Upper lobe of left lung (tissue), 4 donors: ENCODE results near the gene FUT8.

ENCODE experiments used
- CTCF ChIP-seq, 6 experiments: fragments of 450-650 bp in 4 of 6; fragments of 200-600 bp in 2 of 6; sonication (generic) in 2 of 6; IDR thresholded peaks; one replicate each; pipeline ENCODE4 v1.5.1; 2016 to 2019; ENCODE audit warnings: antibody characterized with exemption in 6 of 6
- EP300 ChIP-seq, 4 donors: sonication (generic); formaldehyde crosslinking; IDR thresholded peaks; one replicate each; pipeline ENCODE4 v1.5.1; 2017; ENCODE audit warnings: antibody characterized with exemption in 4 of 4, control low read depth in 2 of 4
- POLR2A ChIP-seq, 4 donors: fragments of 450-650 bp; IDR thresholded peaks; one replicate each; pipeline ENCODE4 v1.5.1; 2016 to 2017; ENCODE audit warnings: antibody characterized with exemption in 4 of 4, mild to moderate bottlenecking in 2 of 4
- POLR2AphosphoS5 ChIP-seq, 2 donors: sonication (generic); formaldehyde crosslinking; IDR thresholded peaks; one replicate each; pipeline ENCODE4 v1.5.1; 2017; ENCODE audit warnings: antibody characterized with exemption in 2 of 2

GRCh38 chr14:65789363-65789762 is 376.8 kb downstream of the FUT8 start:
- TF ChIP-seq CTCF (IDR thresholded peaks at IDR 0.05), result no peak
- no peak for TF ChIP-seq POLR2A (IDR thresholded peaks at IDR 0.05)
- no peak for TF ChIP-seq EP300 (IDR thresholded peaks at IDR 0.05)
- TF ChIP-seq POLR2AphosphoS5 (IDR thresholded peaks at IDR 0.05), result no peak
